HUES6 (cell line): ENCODE results near the gene EPN1.

Experiments
- H3K27ac ChIP-seq: 2 replicates; pipeline ENCODE4 v1.7.0; 2013; ENCODE audit warnings: low read depth, mild to moderate bottlenecking, low read length, inconsistent platforms
- H3K27me3 ChIP-seq: 2 replicates; pipeline ENCODE4 v1.6.1; 2013; ENCODE audit warnings: low read length; ENCODE audit not compliant: control insufficient read depth, insufficient read depth
- H3K36me3 ChIP-seq: 2 replicates; pipeline ENCODE4 v1.6.1; 2013; ENCODE audit warnings: low read length; ENCODE audit not compliant: control insufficient read depth, insufficient read depth
- H3K4me1 ChIP-seq: 2 replicates; pipeline ENCODE4 v1.6.1; 2013; ENCODE audit warnings: low read length; ENCODE audit not compliant: control insufficient read depth, insufficient read depth
- H3K4me3 ChIP-seq: 2 replicates; pipeline ENCODE4 v1.5.1; 2013; ENCODE audit warnings: low read depth, low read length
- H3K9ac ChIP-seq: one replicate; pipeline ENCODE4 v1.6.1; 2013; ENCODE audit warnings: mild to moderate bottlenecking, low read length
- H3K9me3 ChIP-seq: 2 replicates; pipeline ENCODE4 v1.6.1; 2013; ENCODE audit warnings: low read depth, low read length; ENCODE audit not compliant: control insufficient read depth, insufficient read depth

Gene EPN1

DNA sequence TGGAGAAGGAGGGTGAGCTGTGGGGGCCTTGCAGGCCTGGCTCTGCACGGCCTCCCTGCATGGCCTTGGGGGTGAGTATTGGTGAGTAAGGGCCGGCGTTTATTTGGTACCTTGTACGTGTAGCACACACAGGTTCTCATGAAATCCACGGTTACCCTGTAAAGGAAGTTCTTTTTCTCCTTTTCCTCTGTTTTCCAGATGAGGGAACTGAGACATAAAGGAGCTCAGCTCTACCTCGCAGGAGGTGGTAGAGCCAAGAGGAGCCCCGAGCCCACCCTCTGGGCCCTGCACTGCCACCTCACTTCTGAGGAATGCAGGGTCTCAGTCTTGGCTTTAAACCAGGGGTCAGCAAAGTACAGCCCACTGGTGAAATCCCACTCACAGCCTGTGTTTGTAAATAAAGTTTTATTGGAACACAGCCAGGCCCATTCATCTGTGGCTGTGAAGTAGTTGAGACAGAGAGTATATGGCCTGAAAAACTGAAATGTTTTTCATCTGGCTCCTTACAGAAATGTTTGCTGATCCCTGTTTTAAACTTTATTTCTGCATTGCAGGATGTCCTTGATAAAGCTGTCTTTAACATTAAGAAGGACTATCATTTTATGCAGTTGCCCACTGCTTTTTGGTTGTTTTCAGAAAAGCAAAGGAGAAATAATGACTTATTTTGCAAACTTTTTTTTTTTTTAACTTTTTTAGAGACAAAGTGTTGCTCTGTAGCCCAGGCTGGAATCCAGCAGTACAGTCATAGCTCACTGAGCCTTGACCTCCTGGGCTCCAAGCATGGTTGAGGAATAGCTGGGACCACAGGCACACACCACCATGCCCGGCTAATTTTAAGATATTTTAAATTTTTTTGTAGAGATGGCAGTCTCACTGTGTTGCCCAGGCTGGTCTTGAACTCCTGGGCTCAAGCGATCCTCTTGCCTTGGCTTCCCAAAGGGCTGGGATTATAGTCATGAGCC is 6.4 kb downstream of the EPN1 start:
- no peak overlapping the region for H3K4me3 ChIP-seq
- H3K27me3 ChIP-seq, result no peaks in the 10 kb centered on the region
- no peak overlapping the region for H3K9ac ChIP-seq
- H3K4me1 ChIP-seq, result peaks cover 10% of the 10 kb centered on the region; the same call in 1 of the 2 replicates
- peaks cover 77% of the 10 kb centered on the region for H3K36me3 ChIP-seq
- H3K9me3 ChIP-seq, result no peaks in the 10 kb centered on the region
- H3K27ac ChIP-seq, result no peak overlapping the region

DNA sequence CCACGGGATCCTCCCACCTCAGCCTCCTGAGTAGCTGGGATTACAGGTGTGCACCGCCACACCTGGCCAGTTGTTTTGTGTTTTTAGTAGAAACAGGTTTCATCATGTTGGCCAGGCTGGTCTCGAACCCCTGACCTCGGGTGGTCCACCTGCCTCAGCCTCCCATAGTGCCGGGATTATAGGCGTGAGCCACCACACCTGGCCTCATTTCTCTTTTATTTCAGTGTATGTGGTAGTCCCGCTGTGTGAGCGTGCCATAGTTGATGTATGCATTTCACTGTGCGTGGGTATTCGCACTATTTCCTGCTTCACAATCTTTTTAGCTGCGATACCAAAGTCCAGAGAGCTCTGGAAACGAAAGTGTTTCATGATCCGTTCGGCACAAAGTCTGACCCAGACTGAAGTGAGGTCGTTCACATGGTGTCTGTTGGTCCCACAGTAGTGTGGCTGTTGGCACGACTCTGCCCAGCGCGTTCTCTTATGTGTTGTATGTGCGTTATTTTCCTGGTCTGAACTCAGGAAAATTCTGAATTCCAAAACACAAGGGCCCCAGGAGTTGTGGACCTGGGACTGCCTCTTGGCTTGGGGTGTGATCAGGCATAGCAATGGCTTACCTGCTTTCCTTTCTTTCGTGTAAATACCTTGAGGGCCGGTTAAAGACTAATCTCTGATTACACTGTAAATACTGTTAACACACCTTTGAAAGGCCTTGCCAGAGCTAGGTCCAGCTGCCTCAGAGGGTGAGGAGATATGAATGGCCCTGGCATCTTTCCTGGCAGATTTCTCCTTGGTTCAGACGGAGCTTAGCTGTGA is 8.6 kb downstream of the EPN1 start:
- Histone ChIP-seq H3K9ac (no peak overlapping the region), H3K9me3 (no peaks in the 10 kb centered on the region), H3K27me3 (no peaks in the 10 kb centered on the region), H3K4me3 (no peak overlapping the region), H3K36me3 (peaks cover 78% of the 10 kb centered on the region), H3K4me1 (no peaks in the 10 kb centered on the region; the same call in 1 of the 2 replicates), H3K27ac (no peak overlapping the region)

DNA sequence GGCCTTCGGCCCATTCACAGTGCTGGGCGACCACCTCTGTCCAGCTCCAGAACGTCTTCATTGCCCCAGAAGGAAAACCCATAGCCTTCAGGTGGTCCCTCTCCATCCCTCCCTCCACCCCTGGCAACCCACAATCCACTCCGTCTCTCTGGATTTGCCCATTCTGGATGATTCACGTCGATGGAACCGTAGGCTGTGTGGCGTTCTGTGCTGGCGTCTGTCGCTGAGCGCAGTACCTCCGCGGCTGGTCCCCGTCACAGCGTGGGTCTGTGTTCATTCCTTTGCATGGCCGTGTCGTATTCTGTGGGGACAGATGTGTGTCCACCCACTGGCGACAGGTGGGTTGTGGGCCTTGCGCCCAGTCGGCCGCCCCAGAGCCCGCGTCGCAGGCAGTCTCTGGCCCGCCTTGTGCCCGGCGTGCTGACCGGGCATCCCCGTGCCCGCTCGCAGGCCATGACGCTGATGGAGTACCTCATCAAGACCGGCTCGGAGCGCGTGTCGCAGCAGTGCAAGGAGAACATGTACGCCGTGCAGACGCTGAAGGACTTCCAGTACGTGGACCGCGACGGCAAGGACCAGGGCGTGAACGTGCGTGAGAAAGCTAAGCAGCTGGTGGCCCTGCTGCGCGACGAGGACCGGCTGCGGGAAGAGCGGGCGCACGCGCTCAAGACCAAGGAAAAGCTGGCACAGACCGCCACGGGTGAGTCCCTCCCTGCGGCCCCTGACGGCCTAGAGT is 10.1 kb downstream of the EPN1 start:
- no peaks in the 10 kb centered on the region for H3K27me3 ChIP-seq
- H3K27ac ChIP-seq, result no peak overlapping the region
- peaks cover 78% of the 10 kb centered on the region for H3K36me3 ChIP-seq
- no peaks in the 10 kb centered on the region for H3K9me3 ChIP-seq
- no peaks in the 10 kb centered on the region; the same call in 1 of the 2 replicates for H3K4me1 ChIP-seq
- no peak overlapping the region for H3K4me3 ChIP-seq
- no peak overlapping the region for H3K9ac ChIP-seq

- no peak overlapping the region for H3K9ac ChIP-seq
These were observed 10.8 kb downstream of the EPN1 start for GRCh38 chr19:55685776-55686175.

DNA sequence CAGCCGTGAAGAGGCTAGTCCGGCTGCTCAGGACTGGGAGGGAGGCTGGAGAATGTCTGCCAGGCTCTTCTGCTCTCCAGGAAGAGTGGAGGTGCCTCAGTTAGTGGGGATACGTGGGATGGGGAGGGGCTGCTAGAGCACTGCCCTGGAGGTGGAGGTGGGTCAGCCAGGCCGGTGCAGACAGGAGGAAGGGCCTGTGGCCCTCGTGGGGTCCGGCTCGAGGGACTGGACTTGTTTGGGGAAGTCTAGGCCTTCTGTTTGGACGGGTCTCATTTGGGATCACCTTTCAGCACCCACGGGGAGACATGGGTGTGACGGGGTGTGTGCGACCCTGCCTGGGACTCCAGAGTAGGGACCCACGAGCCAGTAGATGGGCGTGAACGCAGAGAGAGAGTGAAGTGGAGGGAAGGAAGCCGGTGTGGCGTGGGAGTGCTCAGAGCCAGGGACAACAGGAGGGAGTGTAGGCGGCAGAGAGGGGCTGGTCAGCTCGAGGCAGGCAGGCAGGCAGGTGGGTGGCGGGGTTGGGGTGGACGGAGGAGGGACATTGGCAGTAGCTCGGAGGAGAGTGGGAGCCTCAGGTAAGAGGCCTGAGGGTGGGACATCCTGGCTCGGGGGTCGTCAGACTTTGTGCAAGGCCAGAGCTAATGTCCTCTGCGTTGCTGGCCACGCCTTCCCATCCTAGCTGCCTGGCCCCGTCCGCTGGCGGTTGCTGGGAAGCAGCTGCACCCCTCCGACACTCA is 11.5 kb downstream of the EPN1 start:
- Histone ChIP-seq H3K27me3 (no peaks in the 10 kb centered on the region), H3K4me1 (no peaks in the 10 kb centered on the region; the same call in 1 of the 2 replicates), H3K27ac (no peak overlapping the region), H3K9me3 (no peaks in the 10 kb centered on the region), H3K9ac (no peak overlapping the region), H3K36me3 (peaks cover 78% of the 10 kb centered on the region), H3K4me3 (no peak overlapping the region)

More at GRCh38 chr19:55685776-55686175, 10.8 kb downstream of the EPN1 start:
- no peaks in the 10 kb centered on the region; the same call in 1 of the 2 replicates for H3K4me1 ChIP-seq
- peaks cover 78% of the 10 kb centered on the region for H3K36me3 ChIP-seq
- no peak overlapping the region for H3K27ac ChIP-seq
- no peaks in the 10 kb centered on the region for H3K27me3 ChIP-seq
- no peak overlapping the region for H3K4me3 ChIP-seq
- H3K9me3 ChIP-seq, result no peaks in the 10 kb centered on the region

DNA sequence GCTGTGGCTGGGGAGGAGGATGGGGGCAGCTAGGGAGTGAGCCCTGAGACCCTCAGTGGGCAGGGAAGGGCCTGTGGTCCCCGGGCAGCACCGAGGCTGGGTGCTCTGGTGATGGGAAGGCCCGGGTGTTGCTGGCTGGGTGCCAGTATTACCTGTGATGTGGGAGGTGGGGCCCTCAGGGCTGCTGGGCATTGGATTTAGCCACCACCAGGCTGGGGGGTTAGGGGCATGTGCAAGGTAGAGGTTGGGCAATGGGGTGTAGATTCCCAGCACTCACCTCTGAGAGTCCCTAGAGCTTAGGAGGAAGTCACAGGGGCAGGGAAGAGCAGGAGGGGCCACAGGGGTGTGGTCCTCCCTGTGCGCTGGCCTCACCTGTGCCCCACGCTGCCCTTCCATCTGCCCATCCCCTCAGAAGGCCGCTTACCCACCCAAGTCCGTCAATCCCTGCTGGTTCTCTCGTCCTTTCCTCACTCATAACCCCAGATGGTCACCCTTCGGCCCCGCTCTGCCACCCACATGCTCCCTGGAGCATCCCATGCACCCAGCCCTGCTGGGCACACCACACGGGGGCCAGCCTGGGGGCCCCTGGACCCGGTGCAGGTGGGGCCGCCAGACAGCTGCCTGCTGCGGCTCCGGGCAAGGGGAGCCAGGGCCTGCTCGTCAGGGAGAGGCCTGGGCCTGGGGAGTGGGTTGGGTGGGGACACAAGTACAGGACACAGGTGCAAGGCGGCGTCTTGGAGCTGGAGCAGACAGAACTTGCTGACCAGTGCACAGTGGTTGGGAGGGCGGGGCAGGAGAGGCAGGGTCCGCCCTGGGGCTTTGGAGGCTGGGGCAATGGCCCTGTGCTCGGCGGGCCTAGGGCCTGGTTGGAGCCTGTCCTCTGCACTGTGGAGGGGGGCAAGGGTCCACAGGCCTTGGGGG is 12.5 kb downstream of the EPN1 start:
- H3K27me3 ChIP-seq, result no peaks in the 10 kb centered on the region
- H3K4me1 ChIP-seq, result no peaks in the 10 kb centered on the region; the same call in 1 of the 2 replicates
- H3K9me3 ChIP-seq, result no peaks in the 10 kb centered on the region
- no peak overlapping the region for H3K27ac ChIP-seq
- H3K4me3 ChIP-seq, result no peak overlapping the region
- peaks cover 74% of the 10 kb centered on the region for H3K36me3 ChIP-seq
- peak overlapping the region; percentile 16 for H3K9ac ChIP-seq

DNA sequence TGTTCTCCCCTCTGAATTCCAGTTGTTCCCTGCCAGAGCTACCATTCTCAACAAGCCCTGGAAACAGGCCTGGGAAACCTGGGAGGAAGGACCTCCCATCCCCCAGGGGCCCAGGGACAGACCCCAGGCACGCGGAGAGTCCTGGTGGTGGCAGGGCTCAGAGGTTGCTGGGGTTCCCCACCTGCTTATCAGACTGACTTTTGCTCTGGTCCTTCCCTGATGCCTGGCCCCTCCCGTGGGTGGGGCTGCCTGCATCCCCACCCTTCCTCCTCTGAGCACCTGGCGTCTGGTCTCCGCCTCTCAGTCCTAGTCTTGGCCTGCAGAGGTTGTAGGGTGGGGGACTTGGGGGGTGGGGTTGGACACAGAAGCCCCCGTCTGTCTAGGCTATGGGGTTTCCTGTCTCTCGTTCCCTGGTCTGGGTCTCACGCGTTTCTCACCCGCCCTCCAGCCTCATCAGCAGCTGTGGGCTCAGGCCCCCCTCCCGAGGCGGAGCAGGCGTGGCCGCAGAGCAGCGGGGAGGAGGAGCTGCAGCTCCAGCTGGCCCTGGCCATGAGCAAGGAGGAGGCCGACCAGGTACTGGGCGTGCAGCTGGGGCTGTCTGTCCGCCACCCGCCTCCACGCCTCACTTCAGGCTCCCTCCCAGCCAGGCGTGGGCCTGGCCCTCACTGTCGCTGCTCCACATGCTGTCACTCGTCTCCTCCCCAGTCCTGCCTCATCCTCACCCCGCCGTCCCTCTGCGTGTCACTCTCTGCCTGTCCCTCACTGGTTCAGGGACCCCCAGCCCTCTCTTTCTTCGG is 13.6 kb downstream of the EPN1 start:
- H3K36me3 ChIP-seq, result peaks cover 81% of the 10 kb centered on the region
- H3K9me3 ChIP-seq, result no peaks in the 10 kb centered on the region
- no peak overlapping the region for H3K27ac ChIP-seq
- H3K27me3 ChIP-seq, result no peaks in the 10 kb centered on the region
- no peak overlapping the region for H3K4me3 ChIP-seq
- H3K9ac ChIP-seq, result peak overlapping the region; percentile 16
- H3K4me1 ChIP-seq, result no peaks in the 10 kb centered on the region; the same call in 1 of the 2 replicates

- peaks cover 85% of the 10 kb centered on the region for H3K36me3 ChIP-seq
- no peaks in the 10 kb centered on the region for H3K4me1 ChIP-seq
- no peak overlapping the region for H3K4me3 ChIP-seq
- H3K27ac ChIP-seq, result no peak overlapping the region
- H3K27me3 ChIP-seq, result no peaks in the 10 kb centered on the region
- H3K9ac ChIP-seq, result no peak overlapping the region
- no peaks in the 10 kb centered on the region for H3K9me3 ChIP-seq
These were observed 14.5 kb downstream of the EPN1 start for GRCh38 chr19:55689411-55690108.
